GM15510 (cell line): ENCODE data around the gene RELL1.

Experiments
- POLR2A ChIP-seq: IDR thresholded peaks from 3 replicates; pipeline ENCODE4 v1.6.1; 2011; ENCODE audit warnings: borderline replicate concordance; ENCODE audit not compliant: insufficient read length; ENCODE audit errors: extremely low read depth

Gene RELL1

GRCh38 chr4:37584071-37584470 is 102.1 kb downstream of the RELL1 start:
- TF ChIP-seq POLR2A = no peak

DNA sequence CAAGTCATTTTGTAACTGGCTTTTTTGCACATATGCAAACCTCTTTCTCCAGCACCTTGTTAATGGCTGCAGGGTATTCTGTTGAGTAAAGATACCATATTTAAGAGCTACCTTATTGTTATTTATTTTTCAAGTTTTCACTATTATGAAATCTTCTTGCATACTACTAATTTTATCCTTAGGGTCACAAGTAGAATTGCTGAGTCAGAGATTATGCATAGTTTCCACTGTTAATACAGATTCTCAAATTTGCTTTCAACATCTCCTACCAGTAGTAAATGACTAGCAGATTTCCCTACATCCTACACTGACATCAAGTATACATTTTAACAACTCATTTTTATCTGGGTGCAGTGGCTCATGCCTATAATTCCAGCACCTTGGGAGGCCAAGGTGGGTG is 112.6 kb downstream of the RELL1 start:
- no peak for TF ChIP-seq POLR2A

- TF ChIP-seq POLR2A = no peak
Measured at GRCh38 chr4:37568489-37568888, 117.7 kb downstream of the RELL1 start.

DNA sequence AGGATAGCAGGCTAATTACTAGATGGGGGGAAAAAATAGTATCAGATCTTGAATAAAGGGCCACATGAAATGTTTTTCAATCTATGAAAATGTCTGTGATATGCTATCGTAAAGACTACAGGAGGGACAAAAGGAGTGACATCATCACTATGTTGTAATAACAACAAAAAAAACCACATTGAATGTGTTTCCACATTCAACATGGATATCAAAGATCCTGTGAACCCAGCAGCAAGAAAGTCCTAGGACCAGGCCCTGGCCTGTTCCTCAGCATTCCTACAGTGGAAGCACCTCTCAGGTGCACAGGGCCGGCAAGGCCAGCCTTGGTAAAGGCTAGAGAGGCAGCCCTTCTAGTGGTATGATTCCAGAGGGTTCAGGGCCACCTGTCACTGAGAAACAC is 118.3 kb downstream of the RELL1 start:
- no peak for TF ChIP-seq POLR2A

DNA sequence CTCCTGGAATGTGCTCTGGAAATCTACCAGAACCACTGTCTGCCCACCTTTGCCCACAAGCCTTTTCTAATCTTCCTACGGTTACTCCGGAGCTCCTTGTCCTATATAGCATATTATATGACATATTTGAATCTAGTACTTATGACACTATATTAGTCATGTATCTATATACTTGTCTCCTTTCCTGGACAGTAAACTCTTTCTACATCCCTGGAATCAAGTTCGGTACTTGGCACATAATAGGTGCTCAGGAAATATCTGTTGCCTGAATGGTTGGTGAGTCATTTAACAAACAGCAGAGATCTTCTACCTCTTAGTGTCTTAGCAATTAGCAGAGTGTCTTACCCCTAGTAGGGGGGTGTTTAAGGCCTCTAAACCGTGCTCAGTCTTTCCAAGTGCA is 123.6 kb downstream of the RELL1 start:
- no peak for TF ChIP-seq POLR2A

GRCh38 chr4:37561803-37562207 is 124.4 kb downstream of the RELL1 start:
- no peak for TF ChIP-seq POLR2A

DNA sequence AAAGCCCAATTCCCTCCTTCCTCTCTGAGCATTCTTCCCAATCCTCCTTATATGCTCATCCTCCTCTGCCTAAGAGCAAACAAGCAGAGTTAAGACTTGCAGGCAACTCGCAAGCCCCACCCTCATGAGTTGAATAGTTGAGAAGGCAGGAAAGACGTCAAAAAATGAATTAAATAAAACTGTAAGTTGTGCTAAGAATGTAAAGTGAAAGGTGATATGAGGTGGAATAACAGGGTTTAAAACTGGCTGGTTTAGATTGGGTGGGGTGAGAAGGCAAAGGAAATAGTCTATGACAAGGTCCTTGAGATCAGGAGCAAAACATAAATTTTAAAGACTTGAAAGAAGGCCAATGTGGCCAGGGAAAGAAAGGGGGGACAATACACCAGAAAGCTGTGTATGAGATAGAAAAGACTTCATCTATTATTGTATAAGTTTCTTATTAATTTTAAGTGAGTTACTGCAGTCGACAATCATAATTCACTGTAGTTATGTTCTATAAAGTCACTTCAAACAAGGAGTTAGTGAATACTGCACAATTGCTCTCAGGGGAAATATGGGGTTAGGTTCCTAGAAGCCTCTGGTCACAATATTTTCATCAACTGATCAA is 124.9 kb downstream of the RELL1 start:
- TF ChIP-seq POLR2A = no peak
